ENCODE data around the gene RTN4R.
A peak's percentile ranks its signal among the peaks of the same experiment; 100 is the strongest.

Gene RTN4R

GRCh38 chr22:20251491-20251890 is 16.6 kb downstream of the RTN4R start:
- peak; percentile 44; the same call in 1 of the 2 replicates for TF ChIP-seq YY2 (tag by site-specific recombination; IDR thresholded peaks at IDR 0.05)
- TF ChIP-seq ZNF645 (tag by site-specific recombination; IDR thresholded peaks at IDR 0.05): 0 out of 2 replicates have a peak, but pooled peaks have one; percentile 25
- 0 out of 2 replicates have a peak, but pooled peaks have one; percentile 8 for TF ChIP-seq ZBTB17 (tag by site-specific recombination; IDR thresholded peaks at IDR 0.05)
- no peak for TF ChIP-seq ZNF837 (tag by site-specific recombination; IDR thresholded peaks at IDR 0.05)
- peak; percentile 81; the same call in 1 of the 2 replicates for TF ChIP-seq ZNF311 (tag by site-specific recombination; IDR thresholded peaks at IDR 0.05; ENCODE audit: borderline replicate concordance)
- no peak for TF ChIP-seq ZNF530 (tag by site-specific recombination; IDR thresholded peaks at IDR 0.05; ENCODE audit: low read depth)
- no peak for TF ChIP-seq KLF17 (tag by site-specific recombination; IDR thresholded peaks at IDR 0.05)
- TF ChIP-seq ZNF48 (tag by site-specific recombination; IDR thresholded peaks at IDR 0.05): no peak
- TF ChIP-seq ZNF513 (tag by site-specific recombination; IDR thresholded peaks at IDR 0.05): peak; percentile 98
- TF ChIP-seq ATF2 (tag by site-specific recombination; IDR thresholded peaks at IDR 0.05; ENCODE audit: low read depth): no peak
- TF ChIP-seq OVOL3 (tag by site-specific recombination; IDR thresholded peaks at IDR 0.05): no peak
- TF ChIP-seq ZNF785 (tag by site-specific recombination; IDR thresholded peaks at IDR 0.05): 0 out of 2 replicates have a peak, but pooled peaks have one; percentile 28
- peak; percentile 71; the same call in 1 of the 2 replicates for TF ChIP-seq ZNF747 (tag by site-specific recombination; IDR thresholded peaks at IDR 0.05)
- no peak for TF ChIP-seq HOXD13 (CRISPR knock-in tag; IDR thresholded peaks at IDR 0.05; ENCODE audit: borderline replicate concordance)
- TF ChIP-seq ZNF169 (tag by site-specific recombination; IDR thresholded peaks at IDR 0.05): 0 out of 2 replicates have a peak, but pooled peaks have one; percentile 21
- 0 out of 2 replicates have a peak, but pooled peaks have one; percentile 35 for TF ChIP-seq ZNF211 (tag by site-specific recombination; IDR thresholded peaks at IDR 0.05; ENCODE audit: low read depth)
- TF ChIP-seq ZNF19 (tag by site-specific recombination; IDR thresholded peaks at IDR 0.05; ENCODE audit: low read depth): no peak
- no peak for TF ChIP-seq SETDB1 (IDR thresholded peaks at IDR 0.05; ENCODE audit: insufficient read length, low read length)
- no peak for TF ChIP-seq ZIC2 (tag by site-specific recombination; IDR thresholded peaks at IDR 0.05)
- POLR2A ChIA-PET: no interaction called here
- no peak overlapping the region for H3K4me3 ChIP-seq (ENCODE audit: low read depth, low read length)
- no peaks in the 10 kb centered on the region for H3K4me1 ChIP-seq (ENCODE audit: control insufficient read depth, insufficient read depth, low read length)
- no peaks in the 10 kb centered on the region for H3K36me3 ChIP-seq (ENCODE audit: control insufficient read depth in 2 of 2, insufficient read depth in 1 of 2, low read length in 2 of 2)
- CTCF ChIA-PET: interaction anchor here (2.3 kb wide), 1 partner anchor 13 kb away, joined by 14 read pairs; no protein-coding TSS in a partner anchor
- no peaks in the 10 kb centered on the region for H3K9me3 ChIP-seq (ENCODE audit: control insufficient read depth, insufficient read depth, low read depth, low read length)
- no peak overlapping the region for H3K27ac ChIP-seq (ENCODE audit: extremely low read depth, low read depth, low read length)

- H3K36me3 ChIP-seq (ENCODE audit: control insufficient read depth in 2 of 2, insufficient read depth in 1 of 2, low read length in 2 of 2): no peaks in the 10 kb centered on the region
- 0 out of 2 replicates have a peak, but pooled peaks cover 2% of the 10 kb centered on the region for H3K4me1 ChIP-seq (ENCODE audit: control insufficient read depth, insufficient read depth, low read length)
- no peak overlapping the region for H3K27ac ChIP-seq (ENCODE audit: extremely low read depth, low read depth, low read length)
- TF ChIP-seq ZNF341 (tag by site-specific recombination; IDR thresholded peaks at IDR 0.05; ENCODE audit: low read depth) (no peak), ZNF280C (tag by site-specific recombination; IDR thresholded peaks at IDR 0.05) (no peak), INSM2 (tag by site-specific recombination; IDR thresholded peaks at IDR 0.05) (no peak), ZNF521 (tag by site-specific recombination; IDR thresholded peaks at IDR 0.05) (no peak), ZNF223 (tag by site-specific recombination; IDR thresholded peaks at IDR 0.05) (no peak)
- CTCF ChIA-PET: interaction anchor here (0.6 to 2.3 kb wide), 3 partner anchors 9 to 314 kb away, joined by 4 to 14 read pairs (median 8); no protein-coding TSS in a partner anchor
- POLR2A ChIA-PET: interaction anchor here (1.0 kb wide), 1 partner anchor 11 kb away, joined by 3 read pairs; no protein-coding TSS in a partner anchor
- no peaks in the 10 kb centered on the region for H3K9me3 ChIP-seq (ENCODE audit: control insufficient read depth, insufficient read depth, low read depth, low read length)
- no peak overlapping the region for H3K4me3 ChIP-seq (ENCODE audit: low read depth, low read length)
Measured at GRCh38 chr22:20249797-20250354, 18.2 kb downstream of the RTN4R start.

All from HEK293 (cell line).